H1 (cell line): ENCODE data around the gene ENPP6. TPM values are rescaled to one million over a fixed set of nuclear protein-coding genes. Genes with fewer than 3 reads are reported as not detected.

Experiments used
- CEBPB ChIP-seq: IDR thresholded peaks from 2 replicates; pipeline ENCODE4 v1.6.1; 2012; ENCODE audit warnings: low read depth, low read length
- TBP ChIP-seq: IDR thresholded peaks from 2 replicates; pipeline ENCODE4 v1.6.1; 2011; ENCODE audit warnings: low read depth, low read length, improper control_type of control experiment
- polyA plus RNA-seq, 7 experiments: library from polyadenylated mRNA; depleted of rRNA in 3 of 7; stranded (reverse) in 5 of 7; unstranded in 2 of 7; fragments of >200 nt in 5 of 7; fragments of 200-250 nt in 2 of 7; gene quantifications; 1 replicate in 5 of 7; 2 replicates in 1 of 7; 4 replicates in 1 of 7; pipeline versions ENCODE4 v1.2.1 to v1.2.3, GENCODE V29; 2011 to 2013; ENCODE audit warnings: missing spikeins in 2 of 7, mixed read lengths in 2 of 7
- total RNA-seq: library from RNA; stranded (reverse); fragmentation: NEBNext Ultra II Directional; extraction: Animal tissue kit (Norgen Biotek cat#: 25700); gene quantifications from 2 replicates; pipeline ENCODE4 v1.2.1, GENCODE V29; 2021
- TF ChIP-seq, protein P1 (sequence below): IDR thresholded peaks from 2 replicates; pipeline ENCODE4 v1.6.1; 2011; ENCODE audit warnings: low read depth, mild to moderate bottlenecking, low read length; ENCODE audit not compliant: insufficient read depth
- TF ChIP-seq, protein P2 (sequence below): fragments of 300-600 bp; sonication (generic); IDR thresholded peaks from 2 replicates; pipeline ENCODE4 v1.7.1; 2012; ENCODE audit warnings: low read length, moderate library complexity, mild to moderate bottlenecking, inconsistent platforms; ENCODE audit not compliant: insufficient replicate concordance

ENPP6 gene
- total and polyA plus RNA-seq, 2 of the 8 experiments (the other 6 are each of a cell fraction or from before 2014, with no cell fraction given): 0.11 to 0.20 TPM

DNA sequence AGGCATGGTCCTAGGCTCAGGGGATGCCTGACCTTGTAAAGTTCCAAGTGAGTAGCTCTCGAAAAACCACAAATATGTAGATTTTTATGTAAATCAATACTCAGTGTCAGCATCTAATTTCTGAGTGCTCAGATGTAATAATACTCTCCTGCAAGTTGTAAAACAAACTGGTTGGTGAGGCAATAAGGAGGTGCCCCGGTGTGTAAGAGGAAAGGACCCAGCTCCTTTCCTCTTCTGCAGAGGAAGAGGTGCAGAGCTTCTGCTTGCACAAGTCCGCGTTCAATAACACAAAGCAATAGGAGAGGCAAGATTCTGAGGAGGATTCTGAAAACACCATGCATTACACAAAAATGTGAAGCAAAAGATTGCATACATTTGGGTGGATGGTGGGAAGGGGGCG lies 43.6 kb upstream of the ENPP6 start (continued):
- TF ChIP-seq, protein P1, sequence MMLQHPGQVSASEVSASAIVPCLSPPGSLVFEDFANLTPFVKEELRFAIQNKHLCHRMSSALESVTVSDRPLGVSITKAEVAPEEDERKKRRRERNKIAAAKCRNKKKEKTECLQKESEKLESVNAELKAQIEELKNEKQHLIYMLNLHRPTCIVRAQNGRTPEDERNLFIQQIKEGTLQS: no peak
- TF ChIP-seq CEBPB (no peak), TBP (no peak)
- TF ChIP-seq, protein P2, sequence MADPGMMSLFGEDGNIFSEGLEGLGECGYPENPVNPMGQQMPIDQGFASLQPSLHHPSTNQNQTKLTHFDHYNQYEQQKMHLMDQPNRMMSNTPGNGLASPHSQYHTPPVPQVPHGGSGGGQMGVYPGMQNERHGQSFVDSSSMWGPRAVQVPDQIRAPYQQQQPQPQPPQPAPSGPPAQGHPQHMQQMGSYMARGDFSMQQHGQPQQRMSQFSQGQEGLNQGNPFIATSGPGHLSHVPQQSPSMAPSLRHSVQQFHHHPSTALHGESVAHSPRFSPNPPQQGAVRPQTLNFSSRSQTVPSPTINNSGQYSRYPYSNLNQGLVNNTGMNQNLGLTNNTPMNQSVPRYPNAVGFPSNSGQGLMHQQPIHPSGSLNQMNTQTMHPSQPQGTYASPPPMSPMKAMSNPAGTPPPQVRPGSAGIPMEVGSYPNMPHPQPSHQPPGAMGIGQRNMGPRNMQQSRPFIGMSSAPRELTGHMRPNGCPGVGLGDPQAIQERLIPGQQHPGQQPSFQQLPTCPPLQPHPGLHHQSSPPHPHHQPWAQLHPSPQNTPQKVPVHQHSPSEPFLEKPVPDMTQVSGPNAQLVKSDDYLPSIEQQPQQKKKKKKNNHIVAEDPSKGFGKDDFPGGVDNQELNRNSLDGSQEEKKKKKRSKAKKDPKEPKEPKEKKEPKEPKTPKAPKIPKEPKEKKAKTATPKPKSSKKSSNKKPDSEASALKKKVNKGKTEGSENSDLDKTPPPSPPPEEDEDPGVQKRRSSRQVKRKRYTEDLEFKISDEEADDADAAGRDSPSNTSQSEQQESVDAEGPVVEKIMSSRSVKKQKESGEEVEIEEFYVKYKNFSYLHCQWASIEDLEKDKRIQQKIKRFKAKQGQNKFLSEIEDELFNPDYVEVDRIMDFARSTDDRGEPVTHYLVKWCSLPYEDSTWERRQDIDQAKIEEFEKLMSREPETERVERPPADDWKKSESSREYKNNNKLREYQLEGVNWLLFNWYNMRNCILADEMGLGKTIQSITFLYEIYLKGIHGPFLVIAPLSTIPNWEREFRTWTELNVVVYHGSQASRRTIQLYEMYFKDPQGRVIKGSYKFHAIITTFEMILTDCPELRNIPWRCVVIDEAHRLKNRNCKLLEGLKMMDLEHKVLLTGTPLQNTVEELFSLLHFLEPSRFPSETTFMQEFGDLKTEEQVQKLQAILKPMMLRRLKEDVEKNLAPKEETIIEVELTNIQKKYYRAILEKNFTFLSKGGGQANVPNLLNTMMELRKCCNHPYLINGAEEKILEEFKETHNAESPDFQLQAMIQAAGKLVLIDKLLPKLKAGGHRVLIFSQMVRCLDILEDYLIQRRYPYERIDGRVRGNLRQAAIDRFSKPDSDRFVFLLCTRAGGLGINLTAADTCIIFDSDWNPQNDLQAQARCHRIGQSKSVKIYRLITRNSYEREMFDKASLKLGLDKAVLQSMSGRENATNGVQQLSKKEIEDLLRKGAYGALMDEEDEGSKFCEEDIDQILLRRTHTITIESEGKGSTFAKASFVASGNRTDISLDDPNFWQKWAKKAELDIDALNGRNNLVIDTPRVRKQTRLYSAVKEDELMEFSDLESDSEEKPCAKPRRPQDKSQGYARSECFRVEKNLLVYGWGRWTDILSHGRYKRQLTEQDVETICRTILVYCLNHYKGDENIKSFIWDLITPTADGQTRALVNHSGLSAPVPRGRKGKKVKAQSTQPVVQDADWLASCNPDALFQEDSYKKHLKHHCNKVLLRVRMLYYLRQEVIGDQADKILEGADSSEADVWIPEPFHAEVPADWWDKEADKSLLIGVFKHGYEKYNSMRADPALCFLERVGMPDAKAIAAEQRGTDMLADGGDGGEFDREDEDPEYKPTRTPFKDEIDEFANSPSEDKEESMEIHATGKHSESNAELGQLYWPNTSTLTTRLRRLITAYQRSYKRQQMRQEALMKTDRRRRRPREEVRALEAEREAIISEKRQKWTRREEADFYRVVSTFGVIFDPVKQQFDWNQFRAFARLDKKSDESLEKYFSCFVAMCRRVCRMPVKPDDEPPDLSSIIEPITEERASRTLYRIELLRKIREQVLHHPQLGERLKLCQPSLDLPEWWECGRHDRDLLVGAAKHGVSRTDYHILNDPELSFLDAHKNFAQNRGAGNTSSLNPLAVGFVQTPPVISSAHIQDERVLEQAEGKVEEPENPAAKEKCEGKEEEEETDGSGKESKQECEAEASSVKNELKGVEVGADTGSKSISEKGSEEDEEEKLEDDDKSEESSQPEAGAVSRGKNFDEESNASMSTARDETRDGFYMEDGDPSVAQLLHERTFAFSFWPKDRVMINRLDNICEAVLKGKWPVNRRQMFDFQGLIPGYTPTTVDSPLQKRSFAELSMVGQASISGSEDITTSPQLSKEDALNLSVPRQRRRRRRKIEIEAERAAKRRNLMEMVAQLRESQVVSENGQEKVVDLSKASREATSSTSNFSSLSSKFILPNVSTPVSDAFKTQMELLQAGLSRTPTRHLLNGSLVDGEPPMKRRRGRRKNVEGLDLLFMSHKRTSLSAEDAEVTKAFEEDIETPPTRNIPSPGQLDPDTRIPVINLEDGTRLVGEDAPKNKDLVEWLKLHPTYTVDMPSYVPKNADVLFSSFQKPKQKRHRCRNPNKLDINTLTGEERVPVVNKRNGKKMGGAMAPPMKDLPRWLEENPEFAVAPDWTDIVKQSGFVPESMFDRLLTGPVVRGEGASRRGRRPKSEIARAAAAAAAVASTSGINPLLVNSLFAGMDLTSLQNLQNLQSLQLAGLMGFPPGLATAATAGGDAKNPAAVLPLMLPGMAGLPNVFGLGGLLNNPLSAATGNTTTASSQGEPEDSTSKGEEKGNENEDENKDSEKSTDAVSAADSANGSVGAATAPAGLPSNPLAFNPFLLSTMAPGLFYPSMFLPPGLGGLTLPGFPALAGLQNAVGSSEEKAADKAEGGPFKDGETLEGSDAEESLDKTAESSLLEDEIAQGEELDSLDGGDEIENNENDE: no peak
